PC-9 (cell line): Measurements from ENCODE around the gene ADCY3. TPM values are rescaled to one million over a fixed set of nuclear protein-coding genes. Genes with fewer than 3 reads are reported as not detected.
"Not testable (repeated sequence)": the region's sequence is repeated elsewhere in the genome, so short reads cannot be mapped to it uniquely, and the experiment has no call there.

Experiments
- BruUV-seq: library from RNA; stranded (reverse); fragments of 400-500 nt; replicated peaks from 2 replicates; lab custom pipeline; 2021; lab: Mats Ljungman, UMichigan
- CTCF ChIA-PET: fragments of 300-600 bp; sonication (Branson Sonifier 250); formaldehyde crosslinking; loops from one replicate; lab custom pipeline; 2022; ENCODE audit warnings: antibody characterized with exemption; lab: Charles Lee
- POLR2A ChIA-PET: fragments of 300-600 bp; sonication (Branson Sonifier 250); formaldehyde crosslinking; loops from one replicate; lab custom pipeline; 2022; ENCODE audit warnings: antibody characterized with exemption; ENCODE audit not compliant: unreplicated experiment; lab: Charles Lee
- DNase-seq, 2 experiments: peaks; one replicate each; pipeline versions ENCODE4 v3.0.0 to v3.0.0-alpha.2; 2015 to 2022; ENCODE audit warnings: mixed read lengths in 1 of 2
- H2AFZ ChIP-seq: fragments of 200-600 bp; sonication (generic); 2 replicates; pipeline ENCODE4 v1.8.1; 2017; ENCODE audit warnings: antibody characterized with exemption
- H3F3A ChIP-seq: fragments of 200-600 bp; sonication (generic); 2 replicates; pipeline ENCODE4 v1.8.1; 2017; ENCODE audit warnings: antibody characterized with exemption, mild to moderate bottlenecking, low read depth; ENCODE audit not compliant: insufficient read depth
- H3K27ac ChIP-seq: fragments of 200-600 bp; sonication (generic); 2 replicates; pipeline ENCODE4 v1.6.1; 2016; ENCODE audit warnings: mixed run types
- H3K27me3 ChIP-seq: fragments of 200-600 bp; sonication (generic); 2 replicates; pipeline ENCODE4 v1.6.1; 2016; ENCODE audit warnings: low read depth, mixed run types; ENCODE audit not compliant: insufficient read depth
- H3K36me3 ChIP-seq: fragments of 200-600 bp; sonication (generic); 2 replicates; pipeline ENCODE4 v1.6.1; 2016; ENCODE audit warnings: low read depth, mixed run types
- H3K4me1 ChIP-seq: fragments of 200-600 bp; sonication (generic); replicated peaks from 2 replicates; pipeline ENCODE4 v1.6.1; 2016; ENCODE audit warnings: mixed run types; ENCODE audit not compliant: insufficient read depth
- H3K4me2 ChIP-seq: fragments of 200-600 bp; sonication (generic); 2 replicates; pipeline ENCODE4 v1.6.1; 2017; ENCODE audit warnings: mixed run types
- H3K4me3 ChIP-seq: fragments of 200-600 bp; sonication (generic); 2 replicates; pipeline ENCODE4 v1.6.1; 2016; ENCODE audit warnings: mixed run types
- H3K79me2 ChIP-seq: fragments of 200-600 bp; sonication (generic); 2 replicates; pipeline ENCODE4 v1.6.1; 2017; ENCODE audit warnings: low read depth, mixed run types
- H3K9me2 ChIP-seq: fragments of 200-600 bp; sonication (generic); 2 replicates; pipeline ENCODE4 v1.8.1; 2017; ENCODE audit warnings: mild to moderate bottlenecking; ENCODE audit not compliant: insufficient read depth
- H3K9me3 ChIP-seq: fragments of 200-600 bp; sonication (generic); 2 replicates; pipeline ENCODE4 v1.8.1; 2016; ENCODE audit warnings: low read depth; ENCODE audit not compliant: insufficient read depth
- H4K20me1 ChIP-seq: fragments of 200-600 bp; sonication (generic); 2 replicates; pipeline ENCODE4 v1.8.1; 2017; ENCODE audit not compliant: insufficient read depth
- CTCF ChIP-seq: fragments of 200-600 bp; sonication (generic); conservative IDR thresholded peaks from 2 replicates; pipeline ENCODE4 v1.6.1; 2017; ENCODE audit warnings: mixed run types, antibody characterized with exemption, mild to moderate bottlenecking, moderate library complexity
- EZH2 ChIP-seq: fragments of 200-600 bp; sonication (generic); IDR thresholded peaks from 2 replicates; pipeline ENCODE4 v1.8.0; 2017; ENCODE audit warnings: antibody characterized with exemption, low read depth
- intact Hi-C: fragments of 100-400 bp; cut with micrococcal nuclease; formaldehyde crosslinking; loops from one replicate; pipeline ENCODE4 v1.10.0; 2022; ENCODE audit not compliant: unreplicated experiment
- total RNA-seq: library from RNA; stranded (reverse); gene quantifications from 2 replicates; pipeline ENCODE4 v1.2.3, GENCODE V29; 2021

Gene ADCY3
- total RNA-seq, 1 experiment from 2014 or later = 46.3 TPM

- no peaks in the 10 kb centered on the region for H3K9me3 ChIP-seq
- POLR2A ChIA-PET = interaction anchor here (0.6 kb wide), 2 partner anchors 54 to 225 kb away, joined by 3 to 6 read pairs; no protein-coding TSS in a partner anchor
- DNase-seq = no peak
- H3K79me2 ChIP-seq = peaks cover 68% of the 10 kb centered on the region
- intact Hi-C loops = no loop called here
- H3K4me2 ChIP-seq = no peak overlapping the region
- peak overlapping the region; percentile 41 for H3K27ac ChIP-seq
- CTCF ChIA-PET = no interaction called here
- TF ChIP-seq EZH2 (no peak), CTCF (no peak)
- H3K36me3 ChIP-seq = peaks cover 7% of the 10 kb centered on the region; the same call in 1 of the 2 replicates
- H2AFZ ChIP-seq = no peak overlapping the region
- BruUV-seq = no TSS peak
- no peaks in the 10 kb centered on the region for H3K9me2 ChIP-seq
- H3K4me3 ChIP-seq = no peak overlapping the region
- H3F3A ChIP-seq = peaks cover 7% of the 10 kb centered on the region; the same call in 1 of the 2 replicates
- H4K20me1 ChIP-seq = no peaks in the 10 kb centered on the region; the same call in 1 of the 2 replicates
- no peaks in the 10 kb centered on the region for H3K27me3 ChIP-seq
- H3K4me1 ChIP-seq = peaks cover 14% of the 10 kb centered on the region
Observed at GRCh38 chr2:24809316-24810007, 110.6 kb downstream of the ADCY3 start.

- H3K36me3 ChIP-seq = peaks cover 7% of the 10 kb centered on the region; the same call in 1 of the 2 replicates
- H3K4me3 ChIP-seq = no peak overlapping the region
- no peak overlapping the region for H3K4me2 ChIP-seq
- POLR2A ChIA-PET = no interaction called here
- no peaks in the 10 kb centered on the region for H3K9me2 ChIP-seq
- intact Hi-C loops = no loop called here
- H3K27me3 ChIP-seq = no peaks in the 10 kb centered on the region
- H3K9me3 ChIP-seq = no peaks in the 10 kb centered on the region
- peaks cover 14% of the 10 kb centered on the region for H3K4me1 ChIP-seq
- H3K27ac ChIP-seq = peak overlapping the region; percentile 56
- no peaks in the 10 kb centered on the region; the same call in 1 of the 2 replicates for H4K20me1 ChIP-seq
- H3F3A ChIP-seq = peaks cover 7% of the 10 kb centered on the region; the same call in 1 of the 2 replicates
- CTCF ChIA-PET = no interaction called here
- BruUV-seq = no TSS peak
- H2AFZ ChIP-seq = no peak overlapping the region
- no peak for DNase-seq
- H3K79me2 ChIP-seq = peaks cover 65% of the 10 kb centered on the region
- no peak for TF ChIP-seq EZH2
- TF ChIP-seq CTCF = no peak
Observed at GRCh38 chr2:24806661-24807036, 113.4 kb downstream of the ADCY3 start.

GRCh38 chr2:24805811-24806660, 114.0 kb downstream of the ADCY3 start:
- H3K9me2 ChIP-seq, DNase-seq, H2AFZ ChIP-seq, POLR2A ChIA-PET, H4K20me1 ChIP-seq, H3K9me3 ChIP-seq, H3K4me2 ChIP-seq, CTCF ChIA-PET, intact Hi-C loops, H3F3A ChIP-seq, H3K4me3 ChIP-seq, H3K27me3 ChIP-seq, H3K36me3 ChIP-seq, BruUV-seq: not testable (repeated sequence)
- Histone ChIP-seq H3K4me1 (peaks cover 14% of the 10 kb centered on the region), H3K79me2 (peaks cover 62% of the 10 kb centered on the region), H3K27ac (peak overlapping the region; percentile 56)

GRCh38 chr2:24800487-24800886, 119.5 kb downstream of the ADCY3 start:
- H3K36me3 ChIP-seq, H3K27me3 ChIP-seq, CTCF ChIA-PET, DNase-seq, H3K27ac ChIP-seq, H3F3A ChIP-seq, H3K4me2 ChIP-seq, H2AFZ ChIP-seq, BruUV-seq, intact Hi-C loops, H4K20me1 ChIP-seq, H3K4me3 ChIP-seq, POLR2A ChIA-PET, H3K4me1 ChIP-seq, H3K9me2 ChIP-seq, H3K9me3 ChIP-seq: not testable (repeated sequence)
- H3K79me2 ChIP-seq = peaks cover 42% of the 10 kb centered on the region
